Germinal center (tissue), 1 donor: Measurements from ENCODE around the gene VAV2.

Experiments
- DNase-seq: peaks from one replicate; pipeline ENCODE4 v3.0.0; 2012; ENCODE audit warnings: mixed read lengths, low spot score

Gene VAV2

GRCh38 chr9:133980864-133981588 lies 11.1 kb downstream of the VAV2 start:
- no peak for DNase-seq

- DNase-seq: no peak
Observed at GRCh38 chr9:133979921-133980863, 11.9 kb downstream of the VAV2 start.

GRCh38 chr9:133979273-133979920 lies 12.7 kb downstream of the VAV2 start:
- peak; percentile 71 for DNase-seq

- DNase-seq: no peak
Observed at GRCh38 chr9:133978899-133979272, 13.2 kb downstream of the VAV2 start.

GRCh38 chr9:133978226-133978898 lies 13.8 kb downstream of the VAV2 start:
- DNase-seq: no peak

GRCh38 chr9:133977421-133978201 lies 14.5 kb downstream of the VAV2 start:
- DNase-seq: no peak

GRCh38 chr9:133976887-133977286 lies 15.2 kb downstream of the VAV2 start:
- no peak for DNase-seq

GRCh38 chr9:133976191-133976861 lies 15.8 kb downstream of the VAV2 start:
- DNase-seq: no peak

GRCh38 chr9:133975511-133975910 lies 16.6 kb downstream of the VAV2 start:
- no peak for DNase-seq

GRCh38 chr9:133974631-133975341 lies 17.3 kb downstream of the VAV2 start:
- no peak for DNase-seq

- no peak for DNase-seq
Observed at GRCh38 chr9:133973791-133974630, 18.1 kb downstream of the VAV2 start.

- no peak for DNase-seq
Observed at GRCh38 chr9:133973111-133973790, 18.9 kb downstream of the VAV2 start.

- no peak for DNase-seq
Observed at GRCh38 chr9:133971981-133972941, 19.9 kb downstream of the VAV2 start.

GRCh38 chr9:133971121-133971951 lies 20.8 kb downstream of the VAV2 start:
- DNase-seq: no peak

GRCh38 chr9:133970581-133971058 lies 21.5 kb downstream of the VAV2 start:
- DNase-seq: no peak
